Activated naive CD8-positive, alpha-beta T cell (primary cell): ENCODE data around the gene CDH23.

Experiments used
- H3K27ac Mint-ChIP-seq: one replicate; pipeline ENCODE4 v1.8.0; 2021; ENCODE audit warnings: mixed read lengths
- H3K27me3 Mint-ChIP-seq: one replicate; pipeline ENCODE4 v1.8.0; 2021; ENCODE audit warnings: mixed read lengths
- H3K36me3 Mint-ChIP-seq: one replicate; pipeline ENCODE4 v1.8.0; 2021; ENCODE audit warnings: mixed read lengths
- H3K4me1 Mint-ChIP-seq: one replicate; pipeline ENCODE4 v1.8.0; 2021; ENCODE audit warnings: low read depth, mixed read lengths
- H3K4me3 Mint-ChIP-seq: one replicate; pipeline ENCODE4 v1.8.0; 2021; ENCODE audit warnings: mild to moderate bottlenecking, mixed read lengths
- H3K9me3 Mint-ChIP-seq: one replicate; pipeline ENCODE4 v1.8.0; 2021; ENCODE audit warnings: low read depth, mixed read lengths

The CDH23 gene

GRCh38 chr10:71620642-71621041, 223.9 kb downstream of the CDH23 start:
- H3K27me3 Mint-ChIP-seq: no peaks in the 10 kb centered on the region
- H3K4me1 Mint-ChIP-seq: peaks cover 3% of the 10 kb centered on the region
- H3K36me3 Mint-ChIP-seq: no peaks in the 10 kb centered on the region
- H3K4me3 Mint-ChIP-seq: no peak overlapping the region
- H3K9me3 Mint-ChIP-seq: no peaks in the 10 kb centered on the region
- no peak overlapping the region for H3K27ac Mint-ChIP-seq

- H3K4me3 Mint-ChIP-seq: no peak overlapping the region
- peaks cover 3% of the 10 kb centered on the region for H3K4me1 Mint-ChIP-seq
- no peaks in the 10 kb centered on the region for H3K27me3 Mint-ChIP-seq
- no peak overlapping the region for H3K27ac Mint-ChIP-seq
- H3K9me3 Mint-ChIP-seq: no peaks in the 10 kb centered on the region
- H3K36me3 Mint-ChIP-seq: no peaks in the 10 kb centered on the region
Observed at GRCh38 chr10:71621231-71622153, 224.8 kb downstream of the CDH23 start.

- Mint-ChIP-seq H3K4me3 (no peak overlapping the region), H3K4me1 (peaks cover 3% of the 10 kb centered on the region), H3K27me3 (no peaks in the 10 kb centered on the region), H3K36me3 (no peaks in the 10 kb centered on the region), H3K9me3 (no peaks in the 10 kb centered on the region), H3K27ac (no peak overlapping the region)
Observed at GRCh38 chr10:71622154-71622526, 225.4 kb downstream of the CDH23 start.

- Mint-ChIP-seq H3K27me3 (no peaks in the 10 kb centered on the region), H3K4me3 (no peak overlapping the region), H3K4me1 (peaks cover 3% of the 10 kb centered on the region), H3K36me3 (no peaks in the 10 kb centered on the region), H3K9me3 (no peaks in the 10 kb centered on the region), H3K27ac (no peak overlapping the region)
Observed at GRCh38 chr10:71622616-71623015, 225.9 kb downstream of the CDH23 start.

GRCh38 chr10:71623098-71623985, 226.6 kb downstream of the CDH23 start:
- no peaks in the 10 kb centered on the region for H3K36me3 Mint-ChIP-seq
- H3K4me1 Mint-ChIP-seq: peaks cover 3% of the 10 kb centered on the region
- H3K27ac Mint-ChIP-seq: no peak overlapping the region
- H3K9me3 Mint-ChIP-seq: no peaks in the 10 kb centered on the region
- no peak overlapping the region for H3K4me3 Mint-ChIP-seq
- no peaks in the 10 kb centered on the region for H3K27me3 Mint-ChIP-seq

- no peak overlapping the region for H3K27ac Mint-ChIP-seq
- H3K9me3 Mint-ChIP-seq: no peaks in the 10 kb centered on the region
- peaks cover 3% of the 10 kb centered on the region for H3K4me1 Mint-ChIP-seq
- no peaks in the 10 kb centered on the region for H3K36me3 Mint-ChIP-seq
- H3K27me3 Mint-ChIP-seq: no peaks in the 10 kb centered on the region
- H3K4me3 Mint-ChIP-seq: no peak overlapping the region
Observed at GRCh38 chr10:71623986-71624291, 227.2 kb downstream of the CDH23 start.

- H3K27me3 Mint-ChIP-seq: no peaks in the 10 kb centered on the region
- H3K4me1 Mint-ChIP-seq: peaks cover 3% of the 10 kb centered on the region
- no peak overlapping the region for H3K27ac Mint-ChIP-seq
- no peaks in the 10 kb centered on the region for H3K36me3 Mint-ChIP-seq
- no peak overlapping the region for H3K4me3 Mint-ChIP-seq
- no peaks in the 10 kb centered on the region for H3K9me3 Mint-ChIP-seq
Observed at GRCh38 chr10:71625445-71626175, 228.9 kb downstream of the CDH23 start.

GRCh38 chr10:71627230-71627939, 230.7 kb downstream of the CDH23 start:
- Mint-ChIP-seq H3K36me3 (no peaks in the 10 kb centered on the region), H3K27me3 (no peaks in the 10 kb centered on the region), H3K4me1 (peaks cover 3% of the 10 kb centered on the region), H3K9me3 (no peaks in the 10 kb centered on the region), H3K4me3 (no peak overlapping the region), H3K27ac (no peak overlapping the region)

GRCh38 chr10:71627956-71628355, 231.2 kb downstream of the CDH23 start:
- Mint-ChIP-seq H3K36me3 (no peaks in the 10 kb centered on the region), H3K27ac (no peak overlapping the region), H3K4me3 (no peak overlapping the region), H3K9me3 (no peaks in the 10 kb centered on the region), H3K4me1 (peaks cover 1% of the 10 kb centered on the region), H3K27me3 (no peaks in the 10 kb centered on the region)

- Mint-ChIP-seq H3K9me3 (no peaks in the 10 kb centered on the region), H3K27ac (no peak overlapping the region), H3K36me3 (no peaks in the 10 kb centered on the region), H3K4me1 (no peaks in the 10 kb centered on the region), H3K27me3 (peaks cover 1% of the 10 kb centered on the region), H3K4me3 (no peak overlapping the region)
Observed at GRCh38 chr10:71629131-71629530, 232.4 kb downstream of the CDH23 start.

- no peak overlapping the region for H3K27ac Mint-ChIP-seq
- H3K36me3 Mint-ChIP-seq: no peaks in the 10 kb centered on the region
- H3K9me3 Mint-ChIP-seq: no peaks in the 10 kb centered on the region
- no peaks in the 10 kb centered on the region for H3K4me1 Mint-ChIP-seq
- no peak overlapping the region for H3K4me3 Mint-ChIP-seq
- H3K27me3 Mint-ChIP-seq: peaks cover 1% of the 10 kb centered on the region
Observed at GRCh38 chr10:71630168-71630567, 233.4 kb downstream of the CDH23 start.

- Mint-ChIP-seq H3K4me1 (no peaks in the 10 kb centered on the region), H3K27me3 (peaks cover 1% of the 10 kb centered on the region), H3K27ac (no peak overlapping the region), H3K9me3 (no peaks in the 10 kb centered on the region), H3K4me3 (no peak overlapping the region), H3K36me3 (no peaks in the 10 kb centered on the region)
Observed at GRCh38 chr10:71631007-71631861, 234.5 kb downstream of the CDH23 start.

- Mint-ChIP-seq H3K27me3 (peaks cover 1% of the 10 kb centered on the region), H3K4me1 (no peaks in the 10 kb centered on the region), H3K36me3 (no peaks in the 10 kb centered on the region), H3K4me3 (no peak overlapping the region), H3K27ac (no peak overlapping the region), H3K9me3 (no peaks in the 10 kb centered on the region)
Observed at GRCh38 chr10:71632200-71632820, 235.6 kb downstream of the CDH23 start.
